HG03521 (cell line): Measurements from ENCODE around the gene E2F7.

Source experiments
- ATAC-seq: cut with Tn5 transposase; IDR thresholded peaks from one replicate; pipeline ENCODE4 v1.9.1; 2021; ENCODE audit warnings: mild to moderate bottlenecking, moderate library complexity; ENCODE audit not compliant: unreplicated experiment

Gene E2F7

GRCh38 chr12:77025782-77026314, 39.5 kb downstream of the E2F7 start:
- ATAC-seq, result no peak

- ATAC-seq, result no peak
Observed at GRCh38 chr12:77023501-77023900, 41.9 kb downstream of the E2F7 start.

- no peak for ATAC-seq
Observed at GRCh38 chr12:77019920-77020319, 45.4 kb downstream of the E2F7 start.

- ATAC-seq, result no peak
Observed at GRCh38 chr12:77016606-77017005, 48.8 kb downstream of the E2F7 start.

GRCh38 chr12:77013091-77013490, 52.3 kb downstream of the E2F7 start:
- no peak for ATAC-seq

- peak; percentile 86 for ATAC-seq
Observed at GRCh38 chr12:77010691-77011548, 54.4 kb downstream of the E2F7 start.

GRCh38 chr12:77007476-77007875, 57.9 kb downstream of the E2F7 start:
- ATAC-seq, result no peak

GRCh38 chr12:77005611-77006098, 59.7 kb downstream of the E2F7 start:
- no peak for ATAC-seq

- ATAC-seq, result no peak
Observed at GRCh38 chr12:77003914-77004313, 61.5 kb downstream of the E2F7 start.

- no peak for ATAC-seq
Observed at GRCh38 chr12:77003246-77003645, 62.1 kb downstream of the E2F7 start.

- ATAC-seq, result no peak
Observed at GRCh38 chr12:77002382-77002781, 63.0 kb downstream of the E2F7 start.

GRCh38 chr12:77001276-77001675, 64.1 kb downstream of the E2F7 start:
- ATAC-seq, result no peak

- no peak for ATAC-seq
Observed at GRCh38 chr12:76998908-76999556, 66.3 kb downstream of the E2F7 start.

GRCh38 chr12:76998386-76998785, 67.0 kb downstream of the E2F7 start:
- no peak for ATAC-seq

- ATAC-seq, result no peak
Observed at GRCh38 chr12:76997011-76997780, 68.2 kb downstream of the E2F7 start.

- no peak for ATAC-seq
Observed at GRCh38 chr12:76990716-76991115, 74.7 kb downstream of the E2F7 start.

- ATAC-seq, result no peak
Observed at GRCh38 chr12:76984566-76984965, 80.8 kb downstream of the E2F7 start.

GRCh38 chr12:76983420-76983819, 81.9 kb downstream of the E2F7 start:
- no peak for ATAC-seq

GRCh38 chr12:76980196-76980595, 85.2 kb downstream of the E2F7 start:
- no peak for ATAC-seq

GRCh38 chr12:76976777-76977382, 88.5 kb downstream of the E2F7 start:
- no peak for ATAC-seq
